ENCODE data around the gene TICRR. TPM values are rescaled to one million over a fixed set of nuclear protein-coding genes. Genes with fewer than 3 reads are reported as not detected.
"Not testable (repeated sequence)": the region's sequence is repeated elsewhere in the genome, so short reads cannot be mapped to it uniquely, and the experiment has no call there.

Gene TICRR
- polyA plus RNA-seq, 3 donors, result 9.1 to 13.6 (median 12.4) TPM

DNA sequence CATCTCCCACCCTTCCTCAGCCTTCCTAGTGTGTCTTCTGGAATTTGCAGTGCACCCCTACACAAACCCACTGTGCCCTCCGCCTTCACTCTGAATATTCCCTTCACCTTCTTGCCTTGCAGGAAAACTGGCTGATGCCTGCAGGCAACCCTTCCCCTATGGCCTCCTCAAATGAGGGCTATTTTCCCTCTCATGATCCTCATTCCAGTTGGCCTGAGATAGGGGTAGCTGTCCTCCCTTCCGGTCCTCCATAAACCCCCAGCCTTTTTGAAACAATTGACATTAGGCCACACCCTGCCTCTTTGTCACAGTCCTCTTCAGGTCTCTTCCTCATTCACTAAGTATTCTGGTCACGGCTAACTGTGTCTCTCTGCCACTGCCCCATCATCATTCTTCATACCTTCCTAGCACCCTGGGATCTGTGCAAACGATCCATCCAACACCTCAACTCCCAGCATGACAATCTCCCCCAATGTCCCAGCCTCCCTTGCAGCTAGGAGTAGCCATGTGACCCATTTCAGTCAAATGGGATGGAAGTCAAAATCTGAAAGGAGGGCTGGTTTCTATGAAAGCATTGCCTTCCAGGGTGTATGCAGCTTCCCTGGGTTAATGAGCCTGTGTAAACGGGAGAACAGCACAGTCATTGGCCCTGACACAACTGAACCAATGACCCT is 8.5 kb upstream of the TICRR start:
- DNase-seq, result no peak

DNA sequence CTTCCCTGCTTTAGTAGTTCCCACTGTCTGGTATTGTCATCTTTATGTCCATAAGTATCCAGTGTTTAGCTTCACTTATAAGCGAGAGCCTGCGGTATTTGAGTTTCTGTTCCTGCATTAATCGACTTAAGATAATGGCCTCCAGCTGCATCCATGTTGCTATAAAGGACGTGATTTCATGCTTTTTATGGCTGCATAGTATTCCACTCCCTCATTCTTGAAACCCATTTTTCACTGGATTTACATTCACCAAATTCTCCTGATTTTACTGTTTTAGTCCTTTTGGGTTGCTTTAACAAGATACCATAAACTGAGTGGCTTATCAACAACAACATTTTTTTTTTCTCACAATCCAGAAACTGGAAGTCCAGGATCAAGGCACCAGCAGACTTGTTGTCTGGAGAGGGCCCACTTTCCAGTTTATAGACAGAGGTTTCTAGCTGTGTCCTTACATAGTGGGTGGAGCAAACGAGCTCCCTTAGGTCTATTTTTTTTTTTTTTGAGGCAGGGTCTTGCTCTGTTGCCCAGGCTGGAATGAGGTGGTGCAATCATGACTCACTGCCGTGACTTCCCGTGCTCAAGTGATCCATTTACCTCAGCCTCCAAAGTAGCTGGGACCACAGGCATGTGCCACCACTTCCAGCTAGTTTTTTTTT is 6.1 kb upstream of the TICRR start:
- no peak for DNase-seq

DNA sequence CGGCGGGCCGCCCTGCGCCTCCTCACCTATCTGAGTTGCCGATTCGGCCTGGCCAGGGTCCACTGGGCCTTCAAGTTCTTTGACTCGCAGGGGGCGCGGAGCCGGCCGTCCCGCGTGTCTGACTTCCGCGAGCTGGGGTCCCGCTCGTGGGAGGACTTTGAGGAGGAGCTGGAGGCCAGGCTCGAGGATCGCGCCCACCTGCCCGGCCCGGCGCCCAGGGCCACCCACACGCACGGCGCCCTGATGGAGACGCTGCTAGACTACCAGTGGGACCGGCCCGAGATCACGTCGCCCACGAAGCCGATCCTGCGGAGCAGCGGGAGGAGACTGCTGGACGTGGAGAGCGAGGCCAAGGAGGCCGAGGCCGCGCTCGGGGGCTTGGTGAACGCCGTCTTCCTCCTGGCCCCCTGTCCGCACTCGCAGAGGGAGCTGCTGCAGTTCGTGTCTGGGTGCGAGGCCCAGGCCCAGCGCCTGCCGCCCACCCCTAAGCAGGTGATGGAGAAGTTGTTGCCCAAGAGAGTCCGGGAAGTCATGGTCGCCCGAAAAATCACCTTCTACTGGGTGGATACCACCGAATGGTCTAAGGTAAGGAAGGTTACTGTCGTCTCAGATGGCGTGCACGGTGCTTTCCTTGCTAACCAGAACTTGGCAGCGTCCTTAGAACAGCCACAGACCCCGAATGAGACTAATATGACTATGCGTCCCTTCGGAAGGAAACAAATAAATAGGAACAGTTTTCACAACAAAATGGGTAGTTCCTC is 567 bp downstream of the TICRR start:
- DNase-seq, result no peak

DNA sequence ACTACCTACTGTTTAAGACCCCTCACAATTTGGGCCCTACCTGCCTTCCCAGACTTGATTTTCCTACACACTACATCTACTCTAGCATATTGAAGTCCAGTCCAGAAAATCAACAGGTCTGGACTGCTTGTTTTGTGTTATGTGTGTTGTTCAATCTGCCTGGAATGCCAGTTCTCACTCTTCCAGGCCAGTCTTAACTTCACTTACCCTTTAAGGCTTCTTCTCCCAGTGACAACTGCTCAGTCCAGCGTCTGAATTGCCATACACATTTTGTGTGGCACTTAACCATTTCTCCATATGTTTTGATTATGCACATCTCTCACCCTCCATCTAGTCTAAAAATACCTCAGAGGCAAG is 1.1 kb downstream of the TICRR start:
- DNase-seq, result no peak

DNA sequence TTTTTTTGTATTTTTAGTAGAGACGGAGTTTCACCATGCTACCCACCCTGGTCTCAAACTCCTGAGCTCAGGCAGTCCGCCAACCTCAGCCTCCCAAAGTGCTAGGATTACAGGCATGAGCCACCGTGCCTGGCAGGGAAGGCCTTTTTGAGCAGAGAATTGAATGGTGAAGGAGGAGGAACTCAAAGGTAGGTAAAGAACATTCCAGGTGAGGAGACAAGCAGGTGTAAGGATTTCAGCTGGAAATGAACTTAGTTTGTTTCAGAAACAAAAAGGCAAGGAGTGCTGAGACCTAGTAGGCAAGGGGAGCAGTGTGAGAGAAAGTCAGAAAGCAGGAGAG is 2.5 kb downstream of the TICRR start:
- DNase-seq, result no peak

DNA sequence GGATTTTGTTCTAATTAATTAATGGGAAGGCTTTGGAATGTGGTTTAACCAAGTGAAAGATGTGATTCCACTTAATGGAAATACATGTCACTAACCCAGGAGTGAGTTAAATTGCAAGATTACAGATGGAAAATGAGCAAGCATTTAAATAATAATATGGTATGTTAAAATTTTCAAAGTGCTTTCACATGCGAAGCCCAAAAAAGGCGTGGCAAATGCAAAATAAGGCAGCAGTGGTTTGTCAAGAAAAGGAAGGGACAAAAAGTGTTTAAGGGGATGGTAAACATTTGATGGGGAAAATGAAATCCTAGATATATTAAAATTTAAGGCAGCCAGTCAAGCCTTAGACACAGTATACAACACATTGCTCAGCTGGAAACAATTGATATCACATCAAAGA is 2.9 kb downstream of the TICRR start:
- no peak for DNase-seq

DNA sequence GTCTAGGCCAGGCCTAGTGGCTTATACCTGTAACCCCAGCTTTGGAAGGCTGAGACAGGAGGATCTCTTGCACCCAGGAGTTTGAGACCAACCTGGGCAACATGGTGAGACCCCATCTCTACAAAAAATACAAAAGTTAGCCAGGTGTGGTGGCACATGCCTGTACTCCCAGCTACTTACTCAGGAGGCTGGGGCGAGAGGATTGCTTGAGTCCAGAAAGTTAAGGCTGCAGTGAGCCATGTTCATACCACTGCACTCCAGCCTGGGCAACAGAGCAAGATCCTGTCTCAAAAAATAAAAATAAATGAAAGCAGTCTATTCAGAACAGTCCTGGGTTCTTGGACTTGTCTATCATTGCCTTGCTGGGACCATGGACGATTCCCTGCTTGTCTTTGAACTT is 5.5 kb downstream of the TICRR start:
- DNase-seq, result not testable (repeated sequence)

DNA sequence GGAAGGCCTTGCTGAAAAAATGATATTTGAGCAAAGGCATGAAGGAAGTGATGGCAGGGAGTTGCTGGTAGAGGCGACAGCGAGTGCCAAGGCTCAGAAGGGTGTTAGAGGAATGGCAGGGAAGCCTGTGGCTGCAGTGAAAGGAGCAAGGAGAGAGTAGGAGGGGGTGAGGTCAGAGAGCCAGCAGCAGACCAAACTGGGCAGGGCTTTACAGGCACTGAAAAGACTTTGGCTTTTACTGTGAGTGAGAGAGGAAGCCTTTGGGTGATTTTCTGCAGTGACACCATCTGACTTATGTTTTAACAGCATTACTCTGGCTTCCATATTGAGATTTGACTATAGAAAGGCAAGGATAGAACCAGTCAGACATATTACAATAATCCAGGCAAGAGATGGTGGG is 11.4 kb downstream of the TICRR start:
- DNase-seq, result no peak

DNA sequence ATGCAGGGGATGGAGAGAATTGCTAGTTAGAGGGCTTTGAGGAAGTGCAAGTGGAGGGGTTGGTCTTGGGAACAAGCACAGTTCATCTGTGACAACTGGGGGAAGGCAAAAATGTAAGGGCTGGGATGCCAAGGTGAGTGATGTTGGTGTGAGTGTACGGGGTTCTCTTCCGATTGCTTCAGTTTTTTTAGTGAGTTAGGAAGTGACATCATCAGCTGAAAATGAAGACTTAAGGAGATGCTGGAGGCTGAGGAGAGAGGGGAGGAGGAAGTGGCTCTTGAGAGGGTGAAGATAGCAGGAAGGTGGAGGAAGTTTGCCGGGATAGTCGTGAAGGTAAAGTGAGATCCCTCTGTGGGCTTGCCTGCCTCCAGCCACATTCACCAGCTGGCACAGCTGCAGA is 12.7 kb downstream of the TICRR start:
- DNase-seq, result no peak

DNA sequence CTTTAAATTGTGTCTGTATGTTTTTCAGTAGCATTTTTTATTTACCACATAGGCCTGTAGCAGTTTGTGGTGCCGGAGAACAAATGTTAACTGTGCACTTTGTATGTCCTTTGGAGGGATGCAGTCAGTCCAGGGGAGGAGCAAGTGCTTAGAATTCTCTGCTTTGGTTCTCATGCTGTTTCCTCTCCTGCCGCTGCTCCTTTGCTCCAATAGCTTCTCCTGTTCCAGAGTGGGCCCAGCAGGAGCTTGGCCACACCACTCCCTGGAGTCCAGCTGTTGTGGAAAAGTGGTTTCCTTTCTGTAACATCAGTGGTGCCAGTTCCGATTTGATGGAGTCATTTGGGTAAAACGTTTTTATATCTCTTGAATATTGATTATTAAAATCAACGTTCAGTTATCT is 16.6 kb downstream of the TICRR start:
- no peak for DNase-seq

DNA sequence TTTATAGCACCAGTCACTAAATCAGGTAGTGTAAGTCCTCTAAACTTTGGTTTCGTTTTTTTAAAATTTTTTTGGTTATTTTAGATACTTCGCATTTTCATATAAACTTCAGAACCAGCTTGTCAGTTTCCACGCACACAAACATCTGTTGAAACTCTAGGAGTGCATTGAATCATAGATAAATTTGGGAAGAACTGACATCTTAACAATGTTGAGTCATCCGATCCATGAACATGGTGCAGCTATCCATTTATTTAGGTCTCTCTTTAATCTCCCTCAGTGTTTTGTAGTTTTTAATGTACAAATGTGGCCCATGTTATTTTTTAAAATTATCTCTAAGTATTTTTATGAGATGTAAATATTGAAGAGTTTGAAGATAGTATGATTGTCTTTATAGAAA is 17.7 kb downstream of the TICRR start:
- no peak for DNase-seq

DNA sequence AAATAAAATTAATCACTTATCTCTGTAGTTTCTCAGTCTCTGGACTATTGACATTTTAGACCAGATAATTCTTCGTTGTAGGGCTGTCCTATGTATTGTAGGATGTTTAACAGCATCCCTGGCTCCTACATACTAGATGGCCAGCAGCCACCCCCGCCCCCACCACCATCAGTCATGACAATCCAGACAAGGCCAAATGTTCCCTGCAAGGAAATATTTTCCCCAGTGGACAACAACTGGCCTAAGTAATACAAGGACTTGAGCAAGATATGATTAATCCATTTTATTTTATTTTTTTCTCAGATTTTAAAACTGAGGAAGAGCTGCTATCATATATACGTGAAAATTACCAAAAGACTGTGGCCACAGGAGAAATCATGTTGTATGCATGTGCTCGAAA is 23.8 kb downstream of the TICRR start:
- no peak for DNase-seq

DNA sequence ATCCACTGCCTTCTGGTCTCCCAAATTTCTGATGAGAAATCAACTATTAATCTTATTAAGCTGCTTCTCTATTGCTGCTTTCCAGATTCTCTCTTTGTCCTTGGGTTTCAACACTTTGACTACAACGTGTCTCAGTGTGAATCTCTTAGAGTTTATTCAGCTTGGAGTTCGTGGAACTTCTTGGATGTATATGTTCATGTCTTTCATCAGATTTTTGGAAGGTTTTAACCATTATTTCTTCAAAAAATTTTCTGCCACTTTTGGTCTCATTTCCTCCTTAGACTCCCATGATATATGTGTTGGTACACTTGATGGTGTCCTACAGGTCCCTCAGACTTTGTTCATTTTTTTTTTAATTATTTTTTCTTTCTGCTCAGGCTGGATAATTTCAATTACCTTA is 36.0 kb downstream of the TICRR start:
- no peak for DNase-seq

DNA sequence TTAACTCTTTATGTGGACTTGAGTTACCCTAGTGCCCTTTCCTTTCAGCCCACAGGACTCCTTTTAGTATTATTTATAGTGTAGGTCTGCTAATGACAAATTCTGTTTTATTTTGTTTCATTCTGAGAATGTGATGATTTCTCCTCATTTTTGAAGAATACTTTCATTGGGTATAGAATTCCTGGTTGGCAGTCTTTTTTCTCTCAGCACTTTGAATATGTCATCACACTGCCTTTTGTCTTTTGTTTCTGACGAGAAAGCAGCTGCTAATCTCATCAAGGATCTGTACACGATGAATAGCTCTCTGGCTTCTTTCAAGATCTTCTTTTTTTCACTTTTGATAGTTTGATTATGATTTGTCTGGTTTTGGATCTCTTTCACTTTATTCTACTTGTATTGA is 37.8 kb downstream of the TICRR start:
- DNase-seq, result no peak

DNA sequence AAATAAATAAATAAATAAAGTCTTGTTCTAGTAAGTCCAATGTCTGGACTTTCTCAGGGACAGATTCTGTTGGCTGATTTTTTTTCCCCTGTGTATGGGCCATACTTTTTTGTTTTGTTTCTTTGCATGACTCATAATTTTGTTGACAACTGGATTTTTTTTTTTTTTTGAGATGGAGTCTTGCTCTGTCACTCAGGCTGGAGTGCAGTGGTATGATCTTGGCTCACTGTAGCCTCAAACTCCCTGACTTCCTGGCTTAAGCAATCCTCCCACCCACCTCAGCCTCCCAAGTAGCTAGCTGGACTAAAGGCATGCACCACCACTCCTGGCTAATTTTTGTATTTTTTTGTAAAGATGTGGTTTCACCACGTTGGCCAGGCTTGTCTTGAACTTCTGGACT is 38.9 kb downstream of the TICRR start:
- no peak for DNase-seq

DNA sequence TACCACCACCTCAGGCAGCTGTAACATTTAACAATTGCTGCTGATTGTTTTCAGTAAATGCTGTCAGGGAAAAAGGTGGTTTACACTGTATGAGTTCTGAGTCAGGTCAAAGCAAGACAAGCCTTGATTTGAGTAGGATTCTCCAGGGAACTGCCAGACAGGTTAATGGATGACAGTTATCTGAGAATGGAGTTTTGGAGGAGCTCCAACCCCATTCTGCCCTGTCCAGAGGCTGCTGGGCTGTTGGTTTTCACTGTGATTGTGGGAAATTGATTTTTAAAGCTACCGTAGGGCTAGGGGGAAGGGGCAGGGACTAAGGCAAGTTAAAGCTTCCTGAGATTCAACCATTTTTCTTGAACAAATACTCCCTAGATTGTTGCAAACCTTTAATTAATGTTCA is 39.9 kb downstream of the TICRR start:
- DNase-seq, result no peak

DNA sequence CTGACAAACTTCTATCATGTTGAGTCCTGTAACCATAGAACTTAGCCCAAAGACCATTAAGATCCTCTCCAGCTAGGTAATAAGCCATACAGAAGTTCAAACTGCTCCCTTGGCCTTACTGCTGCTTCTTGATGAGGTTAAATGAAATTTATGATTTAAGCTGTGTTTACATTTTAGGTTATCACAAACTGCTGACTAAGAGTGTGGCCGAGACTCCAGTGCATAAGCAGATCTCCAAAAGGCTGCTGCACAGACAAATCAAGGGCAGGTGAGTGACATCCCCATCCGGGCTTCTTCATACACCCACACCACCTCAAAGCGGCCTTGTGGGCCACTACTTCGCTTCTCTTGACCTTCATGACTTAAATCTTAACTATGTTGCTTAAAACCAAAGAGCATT is 41.0 kb downstream of the TICRR start:
- no peak for DNase-seq

DNA sequence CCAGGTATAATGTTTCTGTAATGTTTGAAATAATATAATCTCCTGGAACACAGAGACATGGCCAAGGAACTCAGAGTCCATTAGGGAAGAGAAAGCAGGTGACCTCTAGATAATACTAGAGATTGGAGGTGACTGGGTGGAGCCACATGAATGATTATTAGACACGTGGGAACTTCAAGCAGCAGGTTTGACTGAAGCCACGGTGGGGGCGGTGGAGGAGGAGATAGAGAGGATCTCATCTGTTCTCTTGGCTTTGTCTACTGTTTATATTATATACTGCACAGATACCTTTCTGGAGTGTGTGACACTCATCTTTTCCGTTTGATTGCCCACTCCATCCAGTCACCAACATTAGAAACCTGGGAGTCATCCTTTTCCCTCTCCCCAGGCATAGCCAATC is 46.3 kb downstream of the TICRR start:
- DNase-seq, result no peak

DNA sequence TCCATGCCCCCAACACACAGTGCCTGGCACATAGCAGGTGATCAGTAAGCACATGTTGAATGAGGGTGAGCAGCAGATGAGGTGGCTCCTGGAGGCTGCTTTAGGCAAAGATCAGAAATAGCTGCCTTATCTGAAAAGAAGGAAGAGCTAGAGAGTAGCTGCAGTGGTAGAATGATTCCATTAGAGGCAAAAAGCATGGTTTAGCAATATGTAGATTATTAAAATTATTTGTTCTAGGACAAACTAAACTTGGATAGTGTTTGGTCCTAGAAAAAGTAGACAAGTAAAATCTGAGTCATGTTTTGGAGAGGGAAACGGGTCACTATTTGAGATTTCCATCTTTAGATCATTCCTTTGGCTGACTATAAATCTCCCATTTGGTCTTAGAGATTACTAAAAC is 47.9 kb downstream of the TICRR start:
- no peak for DNase-seq

DNA sequence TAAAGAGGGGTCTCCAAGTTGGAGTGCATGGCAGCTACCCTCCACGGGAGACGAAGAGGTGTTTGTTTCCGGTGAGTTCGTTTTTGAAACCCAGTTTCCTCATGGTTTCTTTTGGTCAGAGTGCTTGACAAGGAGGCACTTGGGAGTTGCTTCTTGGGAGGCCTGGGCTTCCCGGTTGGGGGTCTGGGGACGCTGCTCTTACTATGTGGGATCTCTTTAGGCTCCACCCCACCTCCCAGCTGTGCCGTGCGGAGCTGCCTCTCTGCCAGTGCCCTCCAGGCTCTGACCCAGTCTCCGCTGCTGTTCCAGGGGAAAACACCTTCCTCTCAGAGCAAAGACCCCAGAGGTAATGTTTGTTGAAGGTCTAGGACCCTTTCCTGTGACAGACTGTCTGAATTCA is 50.4 kb downstream of the TICRR start:
- DNase-seq, result no peak

DNA sequence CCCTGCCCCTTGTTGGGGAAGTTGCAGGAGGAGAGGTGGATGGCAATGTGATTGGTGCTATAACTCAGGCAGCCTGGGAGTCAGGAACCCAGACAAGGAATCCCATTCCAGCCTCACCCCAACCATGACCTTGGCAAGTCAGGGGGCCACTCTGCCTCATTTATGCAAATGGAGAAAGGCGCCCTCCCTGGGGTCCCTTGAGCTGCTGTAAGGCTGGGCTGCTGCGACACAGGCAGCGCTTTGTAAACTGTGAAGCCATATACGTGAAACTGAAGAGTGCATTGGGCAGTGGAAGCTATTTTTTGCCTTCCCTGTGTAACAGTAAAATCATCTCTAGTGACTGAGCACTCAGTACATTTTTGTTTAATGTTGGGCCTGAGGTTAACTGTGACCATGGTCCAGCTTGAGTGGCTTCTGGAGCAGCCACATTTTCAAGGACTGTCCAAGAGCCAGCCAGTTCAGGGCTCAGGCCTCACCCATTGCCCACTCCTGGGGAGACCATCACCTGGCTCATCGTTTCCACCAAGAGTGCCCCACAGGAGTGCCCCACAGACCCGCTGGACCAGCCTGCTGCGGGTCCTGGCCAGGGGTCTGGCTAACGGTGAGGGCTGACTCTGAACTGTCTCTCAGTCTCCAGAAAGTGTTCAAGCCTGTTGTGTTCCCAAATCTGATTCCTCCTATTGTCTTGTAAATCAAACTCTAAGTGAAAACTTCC is 52.1 kb downstream of the TICRR start:
- no peak for DNase-seq

DNA sequence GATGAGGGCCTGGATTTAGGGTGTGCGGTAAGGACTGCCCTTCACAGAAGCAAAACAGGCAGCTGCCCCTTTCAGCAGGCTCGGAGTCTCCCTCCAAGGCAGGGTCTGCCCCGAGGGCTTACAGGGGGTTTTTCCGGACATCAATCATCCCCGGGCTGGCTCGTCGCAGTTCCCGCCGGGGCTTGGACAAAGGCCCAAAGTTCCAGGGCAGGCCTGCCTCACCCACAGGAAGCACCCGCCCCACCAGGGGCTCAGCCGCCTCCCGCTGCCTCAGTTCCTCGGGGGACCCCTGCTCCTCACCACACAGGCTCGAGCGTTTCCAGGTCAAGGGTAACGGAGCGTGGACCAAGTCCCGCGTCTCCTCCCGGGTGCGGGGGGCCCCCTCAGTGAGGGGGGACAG is 53.0 kb downstream of the TICRR start:
- no peak for DNase-seq
